ENCODE results near the gene PSMC5.
"Not testable (repeated sequence)": the region's sequence is repeated elsewhere in the genome, so short reads cannot be mapped to it uniquely, and the experiment has no call there.

The PSMC5 gene

GRCh38 chr17:63874061-63874626, 46.9 kb downstream of the PSMC5 start:
- not testable (repeated sequence) for H3K36me3 ChIP-seq (ENCODE audit: control insufficient read depth, insufficient read depth, low read length); H3K4me3 ChIP-seq (ENCODE audit: extremely low read depth, insufficient read depth, low read length, poor library complexity, severe bottlenecking); H3K4me1 ChIP-seq (ENCODE audit: control insufficient read depth, insufficient read depth, low read length, poor library complexity, severe bottlenecking); H3K9me3 ChIP-seq (ENCODE audit: control insufficient read depth, low read length); H3K27ac ChIP-seq (ENCODE audit: low read depth, low read length, severe bottlenecking)
- 73 to 87% methylated on average over 3 to 4 of the region's 8 CpGs for WGBS, 2 experiments (ENCODE audit: insufficient coverage in 2 of 2)

GRCh38 chr17:63874693-63875092, 47.5 kb downstream of the PSMC5 start:
- WGBS, 2 experiments (ENCODE audit: insufficient coverage in 2 of 2) = 90 to 97% methylated on average over 3 to 4 of the region's 6 CpGs

GRCh38 chr17:63878413-63878812, 51.2 kb downstream of the PSMC5 start:
- not testable (repeated sequence) for H3K4me3 ChIP-seq (ENCODE audit: extremely low read depth, insufficient read depth, low read length, poor library complexity, severe bottlenecking); H3K27ac ChIP-seq (ENCODE audit: low read depth, low read length, severe bottlenecking)
- 90 to 92% methylated on average over 7 to 9 of the region's 9 CpGs for WGBS, 2 experiments (ENCODE audit: insufficient coverage in 2 of 2)

More at GRCh38 chr17:63874693-63875092, 47.5 kb downstream of the PSMC5 start:
- H3K4me1 ChIP-seq (ENCODE audit: control insufficient read depth, insufficient read depth, low read length, poor library complexity, severe bottlenecking); H3K4me3 ChIP-seq (ENCODE audit: extremely low read depth, insufficient read depth, low read length, poor library complexity, severe bottlenecking); H3K9me3 ChIP-seq (ENCODE audit: control insufficient read depth, low read length); H3K27ac ChIP-seq (ENCODE audit: low read depth, low read length, severe bottlenecking); H3K36me3 ChIP-seq (ENCODE audit: control insufficient read depth, insufficient read depth, low read length): not testable (repeated sequence)

GRCh38 chr17:63880706-63881105, 53.5 kb downstream of the PSMC5 start:
- WGBS, 2 experiments (ENCODE audit: insufficient coverage in 2 of 2) = 89 to 94% methylated on average over 10 of the region's 12 CpGs
- Histone ChIP-seq H3K4me1 (ENCODE audit: control insufficient read depth, insufficient read depth, low read length, poor library complexity, severe bottlenecking) (no peaks in the 10 kb centered on the region), H3K9me3 (ENCODE audit: control insufficient read depth, low read length) (no peaks in the 10 kb centered on the region), H3K4me3 (ENCODE audit: extremely low read depth, insufficient read depth, low read length, poor library complexity, severe bottlenecking) (no peak overlapping the region), H3K27ac (ENCODE audit: low read depth, low read length, severe bottlenecking) (no peak overlapping the region), H3K36me3 (ENCODE audit: control insufficient read depth, insufficient read depth, low read length) (no peaks in the 10 kb centered on the region)

More at GRCh38 chr17:63878413-63878812, 51.2 kb downstream of the PSMC5 start:
- not testable (repeated sequence) for H3K36me3 ChIP-seq (ENCODE audit: control insufficient read depth, insufficient read depth, low read length); H3K4me1 ChIP-seq (ENCODE audit: control insufficient read depth, insufficient read depth, low read length, poor library complexity, severe bottlenecking); H3K9me3 ChIP-seq (ENCODE audit: control insufficient read depth, low read length)

GRCh38 chr17:63881337-63881736, 54.1 kb downstream of the PSMC5 start:
- WGBS, 2 experiments (ENCODE audit: insufficient coverage in 2 of 2) = 50 to 70% methylated on average over 8 to 10 of the region's 11 CpGs
- H3K27ac ChIP-seq (ENCODE audit: low read depth, low read length, severe bottlenecking); H3K36me3 ChIP-seq (ENCODE audit: control insufficient read depth, insufficient read depth, low read length); H3K4me3 ChIP-seq (ENCODE audit: extremely low read depth, insufficient read depth, low read length, poor library complexity, severe bottlenecking); H3K4me1 ChIP-seq (ENCODE audit: control insufficient read depth, insufficient read depth, low read length, poor library complexity, severe bottlenecking); H3K9me3 ChIP-seq (ENCODE audit: control insufficient read depth, low read length): not testable (repeated sequence)

Data from mesodermal cell (in vitro differentiated cells).